ENCODE measurements around the gene PPP1R37. TPM values are rescaled to one million over a fixed set of nuclear protein-coding genes. Genes with fewer than 3 reads are reported as not detected.

PPP1R37 gene
- total and polyA plus RNA-seq, 2 of the 13 experiments (the other 11 are each of a cell fraction or from before 2014, with no cell fraction given) = 9.0 to 14.3 TPM

DNA sequence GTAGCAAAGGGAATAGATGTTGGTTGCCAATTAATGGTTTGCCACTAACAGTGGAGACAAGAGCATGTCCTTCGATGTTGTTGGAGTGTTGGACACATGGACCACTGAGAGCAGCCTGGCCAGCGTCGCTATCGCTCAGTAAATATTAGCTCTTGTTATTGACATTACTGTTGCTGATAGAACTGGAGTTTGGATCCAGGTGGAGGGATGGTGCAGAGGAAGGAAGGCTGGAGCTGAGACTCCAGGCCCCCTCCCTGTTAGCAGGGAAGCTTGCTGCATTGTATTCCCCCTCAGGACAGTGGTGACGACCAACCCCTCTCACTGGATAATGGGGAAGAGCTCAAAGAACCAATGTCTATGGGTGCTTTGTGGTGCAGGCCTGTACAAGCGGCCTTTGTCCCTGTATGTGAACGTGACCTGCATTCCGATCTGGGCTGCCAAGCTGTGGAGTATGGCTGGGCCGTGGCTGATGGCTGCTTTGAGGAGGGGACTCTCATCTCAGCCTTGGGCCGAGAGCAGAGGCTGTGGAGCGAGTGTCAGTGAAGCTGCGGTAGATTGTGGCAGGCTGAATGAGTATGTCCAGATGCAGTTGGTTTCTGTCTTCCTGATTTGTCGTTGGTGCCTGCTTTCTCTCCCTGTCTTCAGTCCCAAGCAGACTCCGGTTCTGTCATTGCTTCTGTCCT lies 47.2 kb upstream of the PPP1R37 start (continued):
- TF ChIP-seq TFE3 (CRISPR knock-in tag; IDR thresholded peaks at IDR 0.05) (peak; percentile 76), MXI1 (IDR thresholded peaks at IDR 0.05; ENCODE audit: borderline replicate concordance, low read depth, low read length) (peak; percentile 95; the same call in 2 of the 3 replicates), ZNF136 (CRISPR knock-in tag; IDR thresholded peaks at IDR 0.05; ENCODE audit: low read depth) (peak; percentile 61; the same call in 1 of the 2 replicates), ZNF10 (CRISPR knock-in tag; IDR thresholded peaks at IDR 0.05; ENCODE audit: borderline replicate concordance, low read depth) (no peak), NFYC (CRISPR knock-in tag; IDR thresholded peaks at IDR 0.05) (peak; percentile 55; the same call in 1 of the 2 replicates), HIVEP1 (CRISPR knock-in tag; IDR thresholded peaks at IDR 0.05) (no peak), HNRNPUL1 (IDR thresholded peaks at IDR 0.05; ENCODE audit: low read depth, low read length) (no peak), FOXJ3 (CRISPR knock-in tag; IDR thresholded peaks at IDR 0.05; ENCODE audit: borderline replicate concordance) (peak; percentile 79; the same call in 1 of the 2 replicates), TSC22D2 (CRISPR knock-in tag; IDR thresholded peaks at IDR 0.05; ENCODE audit: borderline replicate concordance) (no peak)
- TF ChIP-seq, protein P1, sequence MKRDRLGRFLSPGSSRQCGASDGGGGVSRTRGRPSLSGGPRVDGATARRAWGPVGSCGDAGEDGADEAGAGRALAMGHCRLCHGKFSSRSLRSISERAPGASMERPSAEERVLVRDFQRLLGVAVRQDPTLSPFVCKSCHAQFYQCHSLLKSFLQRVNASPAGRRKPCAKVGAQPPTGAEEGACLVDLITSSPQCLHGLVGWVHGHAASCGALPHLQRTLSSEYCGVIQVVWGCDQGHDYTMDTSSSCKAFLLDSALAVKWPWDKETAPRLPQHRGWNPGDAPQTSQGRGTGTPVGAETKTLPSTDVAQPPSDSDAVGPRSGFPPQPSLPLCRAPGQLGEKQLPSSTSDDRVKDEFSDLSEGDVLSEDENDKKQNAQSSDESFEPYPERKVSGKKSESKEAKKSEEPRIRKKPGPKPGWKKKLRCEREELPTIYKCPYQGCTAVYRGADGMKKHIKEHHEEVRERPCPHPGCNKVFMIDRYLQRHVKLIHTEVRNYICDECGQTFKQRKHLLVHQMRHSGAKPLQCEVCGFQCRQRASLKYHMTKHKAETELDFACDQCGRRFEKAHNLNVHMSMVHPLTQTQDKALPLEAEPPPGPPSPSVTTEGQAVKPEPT (CRISPR knock-in tag; IDR thresholded peaks at IDR 0.05; ENCODE audit: low read depth) = peak; percentile 53; the same call in 1 of the 2 replicates
- TF ChIP-seq, protein P2, sequence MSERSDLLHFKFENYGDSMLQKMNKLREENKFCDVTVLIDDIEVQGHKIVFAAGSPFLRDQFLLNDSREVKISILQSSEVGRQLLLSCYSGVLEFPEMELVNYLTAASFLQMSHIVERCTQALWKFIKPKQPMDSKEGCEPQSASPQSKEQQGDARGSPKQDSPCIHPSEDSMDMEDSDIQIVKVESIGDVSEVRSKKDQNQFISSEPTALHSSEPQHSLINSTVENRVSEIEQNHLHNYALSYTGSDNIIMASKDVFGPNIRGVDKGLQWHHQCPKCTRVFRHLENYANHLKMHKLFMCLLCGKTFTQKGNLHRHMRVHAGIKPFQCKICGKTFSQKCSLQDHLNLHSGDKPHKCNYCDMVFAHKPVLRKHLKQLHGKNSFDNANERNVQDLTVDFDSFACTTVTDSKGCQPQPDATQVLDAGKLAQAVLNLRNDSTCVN (CRISPR knock-in tag; IDR thresholded peaks at IDR 0.05; ENCODE audit: borderline replicate concordance) = no peak; the same call in 1 of the 2 replicates
- TF ChIP-seq, protein P3, sequence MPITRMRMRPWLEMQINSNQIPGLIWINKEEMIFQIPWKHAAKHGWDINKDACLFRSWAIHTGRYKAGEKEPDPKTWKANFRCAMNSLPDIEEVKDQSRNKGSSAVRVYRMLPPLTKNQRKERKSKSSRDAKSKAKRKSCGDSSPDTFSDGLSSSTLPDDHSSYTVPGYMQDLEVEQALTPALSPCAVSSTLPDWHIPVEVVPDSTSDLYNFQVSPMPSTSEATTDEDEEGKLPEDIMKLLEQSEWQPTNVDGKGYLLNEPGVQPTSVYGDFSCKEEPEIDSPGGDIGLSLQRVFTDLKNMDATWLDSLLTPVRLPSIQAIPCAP (CRISPR knock-in tag; IDR thresholded peaks at IDR 0.05; ENCODE audit: low read depth) = no peak
- TF ChIP-seq, protein P4, sequence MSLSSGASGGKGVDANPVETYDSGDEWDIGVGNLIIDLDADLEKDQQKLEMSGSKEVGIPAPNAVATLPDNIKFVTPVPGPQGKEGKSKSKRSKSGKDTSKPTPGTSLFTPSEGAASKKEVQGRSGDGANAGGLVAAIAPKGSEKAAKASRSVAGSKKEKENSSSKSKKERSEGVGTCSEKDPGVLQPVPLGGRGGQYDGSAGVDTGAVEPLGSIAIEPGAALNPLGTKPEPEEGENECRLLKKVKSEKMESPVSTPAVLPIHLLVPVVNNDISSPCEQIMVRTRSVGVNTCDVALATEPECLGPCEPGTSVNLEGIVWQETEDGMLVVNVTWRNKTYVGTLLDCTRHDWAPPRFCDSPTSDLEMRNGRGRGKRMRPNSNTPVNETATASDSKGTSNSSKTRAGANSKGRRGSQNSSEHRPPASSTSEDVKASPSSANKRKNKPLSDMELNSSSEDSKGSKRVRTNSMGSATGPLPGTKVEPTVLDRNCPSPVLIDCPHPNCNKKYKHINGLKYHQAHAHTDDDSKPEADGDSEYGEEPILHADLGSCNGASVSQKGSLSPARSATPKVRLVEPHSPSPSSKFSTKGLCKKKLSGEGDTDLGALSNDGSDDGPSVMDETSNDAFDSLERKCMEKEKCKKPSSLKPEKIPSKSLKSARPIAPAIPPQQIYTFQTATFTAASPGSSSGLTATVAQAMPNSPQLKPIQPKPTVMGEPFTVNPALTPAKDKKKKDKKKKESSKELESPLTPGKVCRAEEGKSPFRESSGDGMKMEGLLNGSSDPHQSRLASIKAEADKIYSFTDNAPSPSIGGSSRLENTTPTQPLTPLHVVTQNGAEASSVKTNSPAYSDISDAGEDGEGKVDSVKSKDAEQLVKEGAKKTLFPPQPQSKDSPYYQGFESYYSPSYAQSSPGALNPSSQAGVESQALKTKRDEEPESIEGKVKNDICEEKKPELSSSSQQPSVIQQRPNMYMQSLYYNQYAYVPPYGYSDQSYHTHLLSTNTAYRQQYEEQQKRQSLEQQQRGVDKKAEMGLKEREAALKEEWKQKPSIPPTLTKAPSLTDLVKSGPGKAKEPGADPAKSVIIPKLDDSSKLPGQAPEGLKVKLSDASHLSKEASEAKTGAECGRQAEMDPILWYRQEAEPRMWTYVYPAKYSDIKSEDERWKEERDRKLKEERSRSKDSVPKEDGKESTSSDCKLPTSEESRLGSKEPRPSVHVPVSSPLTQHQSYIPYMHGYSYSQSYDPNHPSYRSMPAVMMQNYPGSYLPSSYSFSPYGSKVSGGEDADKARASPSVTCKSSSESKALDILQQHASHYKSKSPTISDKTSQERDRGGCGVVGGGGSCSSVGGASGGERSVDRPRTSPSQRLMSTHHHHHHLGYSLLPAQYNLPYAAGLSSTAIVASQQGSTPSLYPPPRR (CRISPR knock-in tag; IDR thresholded peaks at IDR 0.05; ENCODE audit: borderline replicate concordance) = peak; percentile 89; the same call in 1 of the 2 replicates
- TF ChIP-seq, protein P5, sequence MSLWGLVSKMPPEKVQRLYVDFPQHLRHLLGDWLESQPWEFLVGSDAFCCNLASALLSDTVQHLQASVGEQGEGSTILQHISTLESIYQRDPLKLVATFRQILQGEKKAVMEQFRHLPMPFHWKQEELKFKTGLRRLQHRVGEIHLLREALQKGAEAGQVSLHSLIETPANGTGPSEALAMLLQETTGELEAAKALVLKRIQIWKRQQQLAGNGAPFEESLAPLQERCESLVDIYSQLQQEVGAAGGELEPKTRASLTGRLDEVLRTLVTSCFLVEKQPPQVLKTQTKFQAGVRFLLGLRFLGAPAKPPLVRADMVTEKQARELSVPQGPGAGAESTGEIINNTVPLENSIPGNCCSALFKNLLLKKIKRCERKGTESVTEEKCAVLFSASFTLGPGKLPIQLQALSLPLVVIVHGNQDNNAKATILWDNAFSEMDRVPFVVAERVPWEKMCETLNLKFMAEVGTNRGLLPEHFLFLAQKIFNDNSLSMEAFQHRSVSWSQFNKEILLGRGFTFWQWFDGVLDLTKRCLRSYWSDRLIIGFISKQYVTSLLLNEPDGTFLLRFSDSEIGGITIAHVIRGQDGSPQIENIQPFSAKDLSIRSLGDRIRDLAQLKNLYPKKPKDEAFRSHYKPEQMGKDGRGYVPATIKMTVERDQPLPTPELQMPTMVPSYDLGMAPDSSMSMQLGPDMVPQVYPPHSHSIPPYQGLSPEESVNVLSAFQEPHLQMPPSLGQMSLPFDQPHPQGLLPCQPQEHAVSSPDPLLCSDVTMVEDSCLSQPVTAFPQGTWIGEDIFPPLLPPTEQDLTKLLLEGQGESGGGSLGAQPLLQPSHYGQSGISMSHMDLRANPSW (CRISPR knock-in tag; IDR thresholded peaks at IDR 0.05; ENCODE audit: borderline replicate concordance) = 0 out of 2 replicates have a peak, but pooled peaks have one; percentile 27

Data from HepG2 (cell line).